Stimulated activated CD8-positive, alpha-beta memory T cell treated with anti-CD3 and anti-CD28 coated beads, Interleukin-7, amount 100 ng/mL, for 1 hour (primary cell): Measurements from ENCODE around the gene RBM20.
"Not testable (repeated sequence)": the region's sequence is repeated elsewhere in the genome, so short reads cannot be mapped to it uniquely, and the experiment has no call there.

ENCODE experiments used
- DNase-seq, 2 donors: peaks; one replicate each; pipeline ENCODE4 v3.0.0-alpha.2; 2020; ENCODE audit warnings: low read depth in 2 of 2

The RBM20 gene

DNA sequence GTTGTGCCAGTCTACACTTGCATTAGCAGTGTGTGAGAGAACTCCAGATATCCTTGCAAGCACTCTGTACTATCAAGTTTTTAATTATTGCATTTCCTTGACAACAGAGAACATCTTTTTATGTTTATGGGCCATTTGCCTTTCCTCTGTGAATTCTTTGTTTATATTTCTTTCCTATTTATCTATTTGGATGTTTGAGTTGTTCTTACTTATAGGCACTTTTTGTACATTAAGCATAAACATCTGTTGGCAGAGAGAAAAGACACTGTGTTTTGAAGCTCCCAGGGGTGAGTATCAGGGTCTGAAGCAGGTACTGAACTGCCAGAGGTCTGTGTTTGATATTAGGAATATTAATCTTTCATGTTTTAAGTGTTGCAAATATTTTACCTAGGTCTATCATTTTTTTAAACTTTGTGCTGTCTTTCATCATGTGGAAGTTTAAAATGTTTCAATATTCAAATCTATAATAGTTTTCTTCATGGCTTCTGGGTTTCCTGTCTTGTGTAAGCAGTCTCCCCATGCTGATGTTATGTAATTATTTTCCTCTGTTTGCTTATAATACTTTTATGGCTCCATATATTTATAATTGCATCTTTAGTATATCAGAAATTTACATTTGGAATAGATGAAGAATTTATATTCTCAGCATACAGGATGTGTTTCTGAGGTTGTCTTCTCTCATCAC, 209.9 kb downstream of the RBM20 start:
- DNase-seq = no peak

GRCh38 chr10:110857265-110858171, 213.4 kb downstream of the RBM20 start:
- DNase-seq = no peak

DNA sequence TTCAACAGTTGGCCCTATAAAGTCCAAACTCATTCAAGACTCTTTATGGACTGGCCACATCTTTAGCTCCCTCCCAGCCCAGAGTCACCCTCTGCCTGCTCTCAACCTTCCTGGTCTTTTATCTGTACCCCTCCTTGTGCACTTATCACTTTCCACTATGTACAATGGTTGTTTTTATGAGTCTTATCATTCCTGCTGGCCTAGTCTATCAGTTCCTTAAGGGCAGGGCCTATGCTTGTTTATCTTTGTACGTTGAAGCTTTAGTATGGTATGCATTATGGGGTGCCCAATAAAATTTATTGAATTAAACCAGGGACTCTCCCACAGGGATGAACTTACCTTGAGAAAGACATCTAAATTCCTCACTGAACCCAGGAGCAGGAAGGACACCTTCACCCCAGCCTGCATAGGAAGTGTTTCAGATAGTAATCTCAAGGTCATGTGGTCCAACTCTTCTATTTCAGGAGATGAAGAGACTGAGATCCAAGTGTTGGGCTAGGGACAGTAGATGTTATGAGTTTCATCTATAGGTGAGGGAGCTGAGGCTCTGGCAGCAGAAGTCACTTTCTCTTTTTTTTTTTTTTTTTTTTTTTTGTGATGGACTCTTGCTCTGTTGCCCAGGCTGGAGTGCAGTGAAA, 214.3 kb downstream of the RBM20 start:
- no peak for DNase-seq

DNA sequence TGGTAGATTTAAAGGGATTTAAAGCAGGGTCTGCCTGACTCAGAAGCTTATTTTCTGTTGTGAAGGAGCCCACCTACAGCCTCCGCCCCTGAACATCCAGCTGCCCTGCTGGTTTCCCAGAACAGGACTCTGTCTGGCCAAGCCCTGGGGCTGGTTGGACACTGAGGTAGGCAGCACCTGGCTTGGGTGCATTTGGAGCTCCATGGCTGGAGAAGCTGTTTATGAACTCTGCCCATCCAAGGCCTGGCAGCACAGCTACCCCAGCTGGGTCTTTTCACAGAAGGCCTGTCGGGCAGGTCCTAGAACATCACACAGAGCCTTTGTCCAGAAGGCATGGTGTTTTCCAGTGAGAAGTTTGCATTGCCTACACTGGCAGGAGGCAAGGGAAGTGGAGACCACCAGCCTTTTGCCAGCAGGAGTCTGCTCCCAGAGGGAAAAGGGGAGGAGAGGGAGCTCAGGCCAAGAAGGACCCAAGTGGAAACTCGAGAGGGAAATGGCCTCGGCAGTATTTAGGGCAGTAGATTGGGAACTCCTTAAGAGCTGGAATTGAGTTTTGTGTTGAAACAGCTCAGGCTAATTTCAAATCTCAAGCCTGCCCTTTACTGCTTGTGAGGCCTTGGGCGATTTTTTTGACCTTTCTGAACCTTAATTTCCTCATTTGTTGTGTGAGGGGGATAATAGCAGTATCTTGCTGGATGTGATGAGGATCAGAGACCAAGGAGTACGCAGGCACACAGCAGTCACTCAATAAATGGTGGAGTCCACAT, 215.3 kb downstream of the RBM20 start:
- no peak for DNase-seq

- no peak for DNase-seq
Observed at GRCh38 chr10:110859973-110860376, 215.8 kb downstream of the RBM20 start.

DNA sequence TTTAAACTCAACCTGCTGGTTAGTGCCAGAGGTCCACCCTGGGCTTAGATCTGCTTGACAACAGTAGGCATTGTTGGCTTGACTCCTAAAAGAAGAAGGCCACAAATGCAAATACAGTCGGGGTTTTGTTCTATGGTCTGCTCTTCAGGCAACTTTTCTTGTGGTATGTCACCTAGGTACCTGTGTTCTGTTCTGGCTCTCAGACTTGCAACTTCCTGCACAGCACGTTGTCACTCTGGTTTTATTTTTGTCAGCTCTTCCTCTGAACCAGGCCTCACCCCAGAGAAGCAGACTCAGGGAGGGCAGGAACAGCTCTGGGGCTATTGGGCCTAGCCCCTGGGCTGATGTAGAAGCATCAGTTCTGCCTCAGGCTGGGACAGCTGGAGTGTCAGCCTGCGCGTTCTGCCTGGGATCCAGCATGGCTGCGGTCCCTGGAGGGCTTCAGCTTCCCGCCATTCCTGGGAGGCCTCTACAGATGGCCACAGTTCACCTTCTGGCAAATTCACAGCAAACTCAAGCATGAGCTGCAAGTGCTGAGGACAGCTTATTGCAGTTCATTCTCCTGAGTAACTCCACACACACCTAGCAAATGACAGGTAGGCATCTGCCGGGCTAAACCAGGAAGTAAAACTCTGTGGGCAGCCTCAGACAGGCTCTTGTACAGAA, 216.6 kb downstream of the RBM20 start:
- no peak for DNase-seq

DNA sequence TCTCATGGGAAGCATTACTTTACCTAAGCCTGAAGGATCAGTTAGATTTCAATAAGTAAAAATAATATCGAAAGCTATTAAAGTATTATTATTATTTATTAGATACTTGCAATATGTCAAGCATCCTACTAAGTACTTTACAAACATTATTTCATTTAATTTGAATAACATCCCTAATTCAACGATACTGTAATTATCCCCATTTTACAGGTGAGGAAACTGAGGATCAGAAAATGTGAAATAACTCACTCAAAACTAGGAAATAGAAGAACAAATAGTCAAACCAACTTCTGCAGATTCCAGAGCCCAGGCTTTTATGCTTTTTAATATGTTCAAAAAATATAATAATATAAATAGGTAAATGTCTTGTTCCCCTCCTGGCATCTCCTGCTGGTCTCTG, 217.3 kb downstream of the RBM20 start:
- no peak for DNase-seq

DNA sequence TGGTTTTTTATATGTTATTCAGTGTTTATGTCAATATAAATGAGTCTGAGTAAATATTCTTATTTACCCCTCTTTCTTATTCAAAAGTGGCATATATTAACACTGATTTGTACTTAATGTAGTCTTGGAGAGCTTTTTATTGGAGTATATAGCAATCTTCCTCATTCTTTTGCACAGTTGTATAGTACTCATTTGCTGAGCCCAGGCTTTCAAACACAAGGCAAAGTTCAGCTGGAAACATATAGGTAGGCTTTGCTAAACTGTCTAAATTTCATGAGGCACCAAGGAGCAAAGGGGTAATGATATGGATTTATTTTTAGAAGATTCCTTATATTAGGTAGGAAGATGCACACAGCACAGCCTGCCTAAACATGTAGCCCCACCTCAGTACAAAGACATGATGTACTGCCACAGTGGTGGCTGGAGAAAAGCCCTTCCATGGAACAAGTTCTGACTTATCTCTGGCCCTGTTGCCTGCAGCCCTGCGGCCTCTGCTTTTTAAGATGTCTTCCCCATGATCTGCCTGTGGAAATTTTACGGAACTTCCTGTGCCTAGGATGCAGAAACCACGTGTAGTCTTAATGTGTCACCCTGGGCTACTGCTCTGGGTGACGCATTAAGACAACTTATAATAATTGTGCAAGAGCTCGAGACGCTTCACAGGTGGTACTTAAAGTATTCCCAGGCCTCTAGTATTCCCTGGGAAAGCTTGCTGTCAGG, 218.0 kb downstream of the RBM20 start:
- no peak for DNase-seq

DNA sequence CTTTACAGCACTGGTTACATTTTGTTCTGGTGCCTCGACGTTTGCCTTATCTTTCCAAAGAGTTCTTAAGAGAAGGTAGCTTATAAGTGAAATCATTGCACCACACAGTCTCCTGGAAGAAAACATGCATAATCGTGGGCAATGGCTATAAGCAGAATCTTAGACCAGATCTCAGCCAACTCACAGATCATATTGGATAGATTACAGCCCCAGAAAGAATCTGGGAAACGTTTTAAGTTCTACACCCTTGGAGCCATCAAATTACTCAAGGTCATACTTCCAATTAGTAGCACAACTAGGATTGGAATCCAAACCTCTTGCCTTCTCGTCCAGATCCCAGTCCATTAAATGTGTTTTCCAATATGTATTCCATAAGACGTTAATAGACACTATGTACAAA, 218.8 kb downstream of the RBM20 start:
- no peak for DNase-seq

GRCh38 chr10:110863361-110863760, 219.2 kb downstream of the RBM20 start:
- no peak for DNase-seq

DNA sequence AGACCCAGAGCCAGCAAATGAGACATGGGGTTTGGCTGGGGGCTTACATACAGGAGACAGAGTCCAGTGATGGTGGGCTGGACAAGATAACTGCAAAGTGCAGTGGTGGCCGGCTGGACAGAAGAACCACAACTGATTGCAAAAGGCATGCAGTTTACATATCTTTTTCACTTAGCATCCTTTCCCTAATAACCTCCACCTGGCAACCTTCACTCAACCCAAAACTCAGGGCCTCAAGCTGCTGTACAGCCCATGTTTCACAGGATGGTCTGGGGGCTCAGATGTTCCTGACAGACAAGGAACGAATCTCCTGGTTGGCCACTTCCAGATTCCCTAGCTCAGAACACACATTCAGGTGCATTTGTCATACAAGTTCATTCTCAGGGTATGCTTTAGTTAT, 219.8 kb downstream of the RBM20 start:
- no peak for DNase-seq

DNA sequence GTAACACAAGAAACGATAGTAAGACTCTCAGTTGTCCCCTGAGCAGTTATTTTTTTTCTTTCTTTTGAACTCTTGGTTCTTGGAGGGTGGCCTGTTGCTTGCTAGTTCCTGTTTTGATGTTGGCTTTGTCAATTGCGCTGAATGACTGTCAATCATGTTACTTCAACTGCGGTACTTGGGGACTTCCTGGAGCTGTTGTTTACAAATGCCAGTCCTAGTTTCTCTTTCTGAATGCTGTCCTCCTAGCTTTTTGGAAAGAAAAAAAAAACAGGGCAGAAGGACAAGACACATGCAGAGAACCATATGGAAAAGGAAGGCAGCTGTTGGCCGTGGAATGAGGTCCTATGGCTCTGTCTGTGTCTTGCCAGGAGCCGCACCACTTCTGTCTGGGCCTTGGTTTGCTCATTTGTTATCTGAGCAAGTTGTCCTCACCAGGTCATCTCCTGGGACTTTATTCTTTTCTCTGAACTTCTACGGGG, 220.6 kb downstream of the RBM20 start:
- no peak for DNase-seq

- DNase-seq = no peak
Observed at GRCh38 chr10:110865186-110865808, 221.2 kb downstream of the RBM20 start.

- DNase-seq = no peak
Observed at GRCh38 chr10:110865809-110866482, 221.8 kb downstream of the RBM20 start.

- not testable (repeated sequence) for DNase-seq
Observed at GRCh38 chr10:110867011-110867806, 223.1 kb downstream of the RBM20 start.

DNA sequence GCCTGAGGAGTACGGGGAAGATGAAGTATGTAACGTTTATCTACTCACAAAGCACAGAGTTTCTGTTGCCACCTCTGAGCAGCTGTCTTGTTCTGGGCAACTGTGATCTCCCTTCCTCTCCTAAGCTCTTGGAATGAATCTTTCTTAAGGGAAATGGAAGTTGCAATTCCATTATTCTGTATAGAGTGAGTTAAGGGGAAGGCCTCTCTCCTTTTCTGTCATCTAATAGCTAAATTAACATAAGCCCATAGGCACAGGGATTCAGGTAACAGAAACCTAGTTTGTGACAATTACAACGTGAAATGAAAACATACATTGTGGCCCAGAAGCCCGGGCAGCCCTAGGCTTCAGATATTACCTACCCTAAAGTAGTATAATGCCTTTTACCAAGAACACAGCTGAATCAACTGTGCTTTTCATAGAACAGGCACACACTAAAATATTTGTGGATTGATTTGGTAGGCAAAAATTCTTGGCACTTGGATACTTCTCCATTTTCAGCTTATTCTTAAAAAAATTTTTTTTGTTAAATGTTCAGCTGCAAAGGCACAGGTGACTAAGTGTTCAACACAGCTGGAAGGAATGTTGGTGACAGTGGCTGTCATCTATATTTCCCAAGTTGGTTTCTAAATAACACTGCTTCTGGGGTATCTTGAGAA, 223.8 kb downstream of the RBM20 start:
- no peak for DNase-seq

DNA sequence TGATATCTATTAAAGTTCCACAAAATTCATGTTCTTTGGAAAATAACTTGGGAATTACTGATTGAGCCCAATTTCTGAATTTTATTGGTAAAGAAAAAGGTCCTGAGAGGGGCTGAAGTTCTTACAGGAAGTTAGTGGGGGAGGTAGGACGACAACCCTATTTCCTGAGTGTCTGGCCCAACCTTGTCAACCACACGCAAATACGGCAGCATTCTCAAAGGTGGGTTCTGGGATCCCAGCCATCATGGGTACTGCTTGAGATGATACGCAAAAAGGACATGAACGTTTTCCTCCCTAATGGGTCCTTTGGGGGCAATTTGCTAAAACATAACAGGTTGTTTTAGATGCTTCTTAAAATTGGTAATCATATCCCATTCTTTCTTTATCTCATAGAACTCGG, 224.8 kb downstream of the RBM20 start:
- DNase-seq = no peak

GRCh38 chr10:110870823-110871297, 226.7 kb downstream of the RBM20 start:
- no peak for DNase-seq
